Measurements from ENCODE around the gene ID2.

DNA sequence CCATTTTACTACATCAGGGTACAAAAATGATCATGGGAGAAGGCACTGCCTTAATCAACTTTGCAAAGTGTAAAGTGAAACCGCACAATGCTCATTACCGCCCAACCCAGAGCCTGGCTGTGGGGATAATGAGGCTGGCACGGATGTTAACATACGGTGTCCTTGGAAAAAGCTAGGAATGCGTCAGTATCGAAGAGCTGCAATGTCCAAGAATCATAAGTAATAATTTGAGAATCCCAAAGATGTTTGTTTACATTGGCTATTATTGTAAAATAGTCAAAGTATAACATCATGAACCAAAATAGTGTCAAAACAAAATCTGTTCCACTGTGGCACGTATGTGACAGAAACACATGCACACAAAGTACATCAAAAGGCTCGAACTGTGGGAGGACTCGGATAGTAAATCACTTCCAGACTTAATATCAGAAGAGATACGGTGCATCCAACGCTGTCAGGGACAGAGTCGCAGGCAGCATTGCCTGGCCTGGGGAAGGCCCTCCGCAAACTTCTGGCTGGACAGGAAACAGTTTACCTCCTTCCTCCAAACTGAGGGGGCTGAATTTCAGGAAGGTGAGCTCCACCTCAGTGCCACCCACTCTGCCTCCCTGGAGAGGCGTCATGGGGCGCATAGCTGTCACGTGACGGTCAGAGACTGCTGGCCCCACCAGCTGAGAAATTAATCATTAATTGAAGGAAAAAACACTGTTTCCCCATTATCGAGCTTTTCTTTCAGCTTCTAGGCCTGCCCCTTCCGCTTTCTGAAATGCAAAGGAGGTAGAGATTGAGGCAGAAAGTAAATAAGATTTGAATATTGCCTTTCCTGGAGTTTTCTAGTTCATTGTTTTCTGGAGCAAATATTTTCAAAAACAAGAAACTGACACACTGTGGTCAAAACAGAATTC is 1.8 kb upstream of the ID2 start:
- TF ChIP-seq, protein P1, sequence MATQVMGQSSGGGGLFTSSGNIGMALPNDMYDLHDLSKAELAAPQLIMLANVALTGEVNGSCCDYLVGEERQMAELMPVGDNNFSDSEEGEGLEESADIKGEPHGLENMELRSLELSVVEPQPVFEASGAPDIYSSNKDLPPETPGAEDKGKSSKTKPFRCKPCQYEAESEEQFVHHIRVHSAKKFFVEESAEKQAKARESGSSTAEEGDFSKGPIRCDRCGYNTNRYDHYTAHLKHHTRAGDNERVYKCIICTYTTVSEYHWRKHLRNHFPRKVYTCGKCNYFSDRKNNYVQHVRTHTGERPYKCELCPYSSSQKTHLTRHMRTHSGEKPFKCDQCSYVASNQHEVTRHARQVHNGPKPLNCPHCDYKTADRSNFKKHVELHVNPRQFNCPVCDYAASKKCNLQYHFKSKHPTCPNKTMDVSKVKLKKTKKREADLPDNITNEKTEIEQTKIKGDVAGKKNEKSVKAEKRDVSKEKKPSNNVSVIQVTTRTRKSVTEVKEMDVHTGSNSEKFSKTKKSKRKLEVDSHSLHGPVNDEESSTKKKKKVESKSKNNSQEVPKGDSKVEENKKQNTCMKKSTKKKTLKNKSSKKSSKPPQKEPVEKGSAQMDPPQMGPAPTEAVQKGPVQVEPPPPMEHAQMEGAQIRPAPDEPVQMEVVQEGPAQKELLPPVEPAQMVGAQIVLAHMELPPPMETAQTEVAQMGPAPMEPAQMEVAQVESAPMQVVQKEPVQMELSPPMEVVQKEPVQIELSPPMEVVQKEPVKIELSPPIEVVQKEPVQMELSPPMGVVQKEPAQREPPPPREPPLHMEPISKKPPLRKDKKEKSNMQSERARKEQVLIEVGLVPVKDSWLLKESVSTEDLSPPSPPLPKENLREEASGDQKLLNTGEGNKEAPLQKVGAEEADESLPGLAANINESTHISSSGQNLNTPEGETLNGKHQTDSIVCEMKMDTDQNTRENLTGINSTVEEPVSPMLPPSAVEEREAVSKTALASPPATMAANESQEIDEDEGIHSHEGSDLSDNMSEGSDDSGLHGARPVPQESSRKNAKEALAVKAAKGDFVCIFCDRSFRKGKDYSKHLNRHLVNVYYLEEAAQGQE (IDR thresholded peaks at IDR 0.05), result peak; percentile 96
- TF ChIP-seq, protein P2, sequence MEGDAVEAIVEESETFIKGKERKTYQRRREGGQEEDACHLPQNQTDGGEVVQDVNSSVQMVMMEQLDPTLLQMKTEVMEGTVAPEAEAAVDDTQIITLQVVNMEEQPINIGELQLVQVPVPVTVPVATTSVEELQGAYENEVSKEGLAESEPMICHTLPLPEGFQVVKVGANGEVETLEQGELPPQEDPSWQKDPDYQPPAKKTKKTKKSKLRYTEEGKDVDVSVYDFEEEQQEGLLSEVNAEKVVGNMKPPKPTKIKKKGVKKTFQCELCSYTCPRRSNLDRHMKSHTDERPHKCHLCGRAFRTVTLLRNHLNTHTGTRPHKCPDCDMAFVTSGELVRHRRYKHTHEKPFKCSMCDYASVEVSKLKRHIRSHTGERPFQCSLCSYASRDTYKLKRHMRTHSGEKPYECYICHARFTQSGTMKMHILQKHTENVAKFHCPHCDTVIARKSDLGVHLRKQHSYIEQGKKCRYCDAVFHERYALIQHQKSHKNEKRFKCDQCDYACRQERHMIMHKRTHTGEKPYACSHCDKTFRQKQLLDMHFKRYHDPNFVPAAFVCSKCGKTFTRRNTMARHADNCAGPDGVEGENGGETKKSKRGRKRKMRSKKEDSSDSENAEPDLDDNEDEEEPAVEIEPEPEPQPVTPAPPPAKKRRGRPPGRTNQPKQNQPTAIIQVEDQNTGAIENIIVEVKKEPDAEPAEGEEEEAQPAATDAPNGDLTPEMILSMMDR (IDR thresholded peaks at IDR 0.05; ENCODE audit: low read depth, low read length, missing input control), result no peak
- TF ChIP-seq SP1 (IDR thresholded peaks at IDR 0.05), result peak; percentile 86
- peak; percentile 1 to 48 for TF ChIP-seq RAD21 (IDR thresholded peaks at IDR 0.05)
- peak; percentile 31 to 85 for TF ChIP-seq GABPA (IDR thresholded peaks at IDR 0.05 in 1 of 2, conservative IDR thresholded peaks at IDR 0.05 in 1 of 2)
- peak; percentile 81 for TF ChIP-seq FOXA1 (IDR thresholded peaks at IDR 0.05)
- TF ChIP-seq, protein P3, sequence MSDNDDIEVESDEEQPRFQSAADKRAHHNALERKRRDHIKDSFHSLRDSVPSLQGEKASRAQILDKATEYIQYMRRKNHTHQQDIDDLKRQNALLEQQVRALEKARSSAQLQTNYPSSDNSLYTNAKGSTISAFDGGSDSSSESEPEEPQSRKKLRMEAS (IDR thresholded peaks at IDR 0.05), result peak; percentile 73
- TF ChIP-seq JUND (IDR thresholded peaks at IDR 0.05), result peak; percentile 33 to 78
- peak; percentile 75 for TF ChIP-seq YY1 (IDR thresholded peaks at IDR 0.05)
